Parathyroid adenoma (tissue), 2 donors: ENCODE results near the gene DDX27.
A peak's percentile ranks its signal among the peaks of the same experiment; 100 is the strongest.

ENCODE experiments used
- H2AFZ ChIP-seq: fragments of 300-600 bp; sonication (generic); one replicate; pipeline ENCODE4 v1.7.0; 2017; ENCODE audit warnings: antibody characterized with exemption, mild to moderate bottlenecking
- H3K27ac ChIP-seq: fragments of 300-600 bp; sonication (generic); one replicate; pipeline ENCODE4 v1.7.0; 2017
- H3K27me3 ChIP-seq: fragments of 300-600 bp; sonication (generic); one replicate; pipeline ENCODE4 v1.7.0; 2017; ENCODE audit warnings: low read length; ENCODE audit not compliant: control insufficient read depth, insufficient read depth
- H3K36me3 ChIP-seq: fragments of 300-600 bp; sonication (generic); one replicate; pipeline ENCODE4 v1.7.0; 2017; ENCODE audit warnings: low read length; ENCODE audit not compliant: control insufficient read depth, insufficient read depth
- H3K4me1 ChIP-seq: fragments of 300-600 bp; sonication (generic); one replicate; pipeline ENCODE4 v1.7.0; 2017; ENCODE audit warnings: control low read depth
- H3K4me2 ChIP-seq: fragments of 300-600 bp; sonication (generic); one replicate; pipeline ENCODE4 v1.7.0; 2017; ENCODE audit warnings: low read length
- H3K4me3 ChIP-seq: fragments of 300-600 bp; sonication (generic); one replicate; pipeline ENCODE4 v1.7.0; 2017; ENCODE audit warnings: low read depth, low read length
- H3K79me2 ChIP-seq: fragments of 300-600 bp; sonication (generic); one replicate; pipeline ENCODE4 v1.7.0; 2017; ENCODE audit warnings: control low read depth
- H3K9ac ChIP-seq: fragments of 300-600 bp; sonication (generic); one replicate; pipeline ENCODE4 v1.7.0; 2017; ENCODE audit warnings: mild to moderate bottlenecking
- H3K9me3 ChIP-seq: fragments of 300-600 bp; sonication (generic); one replicate; pipeline ENCODE4 v1.7.0; 2017; ENCODE audit warnings: low read length; ENCODE audit not compliant: control insufficient read depth
- TF ChIP-seq, protein P1 (sequence below): fragments of 300-600 bp; sonication (generic); IDR thresholded peaks from one replicate; pipeline ENCODE4 v1.7.0; 2017; ENCODE audit warnings: antibody characterized with exemption, mild to moderate bottlenecking
- donor health status: primary hyperparathyroidism.

The DDX27 gene

DNA sequence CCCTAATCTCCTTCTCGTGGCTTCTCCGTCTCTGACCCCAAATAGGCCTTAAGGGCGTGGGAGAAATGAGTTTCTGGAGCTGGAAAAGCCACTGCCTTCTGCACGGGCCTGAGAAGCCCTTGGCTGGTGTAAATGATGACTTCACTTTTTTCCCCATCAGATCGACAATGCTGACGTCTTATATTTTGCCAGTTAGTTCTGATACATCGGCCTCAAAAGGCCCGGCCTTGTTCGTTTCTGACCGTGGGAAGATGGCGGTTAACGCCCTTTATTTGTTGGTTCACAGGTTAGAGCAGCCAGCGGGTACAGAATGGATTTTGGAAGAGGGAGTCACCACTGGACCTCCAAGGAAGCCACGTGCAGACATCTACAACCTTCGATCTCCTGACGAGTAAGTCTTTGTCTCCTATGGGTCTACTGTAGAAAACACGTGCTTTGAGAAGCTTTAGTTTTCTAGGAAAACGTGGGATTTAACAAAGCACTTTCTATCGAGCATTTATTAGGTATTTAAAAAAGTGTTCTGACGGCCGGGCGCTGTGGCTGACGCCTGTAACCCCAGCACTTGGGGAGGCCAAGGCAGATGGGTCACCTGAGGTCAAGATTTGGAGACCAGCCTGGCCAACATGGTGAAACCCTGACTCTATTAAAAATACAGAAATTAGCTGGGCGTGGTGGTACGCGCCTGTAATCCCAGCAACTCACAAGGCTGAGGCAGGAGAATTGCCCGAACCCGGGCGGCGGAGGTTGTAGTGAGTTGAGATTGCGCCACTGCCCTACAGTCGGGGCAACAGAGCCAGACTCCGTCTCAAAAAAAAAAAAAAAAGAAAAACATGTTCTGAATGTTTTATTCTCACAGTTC is 59.8 kb downstream of the DDX27 start:
- Histone ChIP-seq H3K4me1 (peaks cover 13% of the 10 kb centered on the region), H3K4me3 (peak overlapping the region; percentile 83), H3K4me2 (peak overlapping the region; percentile 75), H2AFZ (peak overlapping the region; percentile 79), H3K36me3 (peaks cover 12% of the 10 kb centered on the region), H3K9me3 (peaks cover 3% of the 10 kb centered on the region), H3K9ac (peak overlapping the region; percentile 88), H3K27me3 (no peaks in the 10 kb centered on the region), H3K27ac (peak overlapping the region; percentile 91), H3K79me2 (peaks cover 52% of the 10 kb centered on the region)
- TF ChIP-seq, protein P1, sequence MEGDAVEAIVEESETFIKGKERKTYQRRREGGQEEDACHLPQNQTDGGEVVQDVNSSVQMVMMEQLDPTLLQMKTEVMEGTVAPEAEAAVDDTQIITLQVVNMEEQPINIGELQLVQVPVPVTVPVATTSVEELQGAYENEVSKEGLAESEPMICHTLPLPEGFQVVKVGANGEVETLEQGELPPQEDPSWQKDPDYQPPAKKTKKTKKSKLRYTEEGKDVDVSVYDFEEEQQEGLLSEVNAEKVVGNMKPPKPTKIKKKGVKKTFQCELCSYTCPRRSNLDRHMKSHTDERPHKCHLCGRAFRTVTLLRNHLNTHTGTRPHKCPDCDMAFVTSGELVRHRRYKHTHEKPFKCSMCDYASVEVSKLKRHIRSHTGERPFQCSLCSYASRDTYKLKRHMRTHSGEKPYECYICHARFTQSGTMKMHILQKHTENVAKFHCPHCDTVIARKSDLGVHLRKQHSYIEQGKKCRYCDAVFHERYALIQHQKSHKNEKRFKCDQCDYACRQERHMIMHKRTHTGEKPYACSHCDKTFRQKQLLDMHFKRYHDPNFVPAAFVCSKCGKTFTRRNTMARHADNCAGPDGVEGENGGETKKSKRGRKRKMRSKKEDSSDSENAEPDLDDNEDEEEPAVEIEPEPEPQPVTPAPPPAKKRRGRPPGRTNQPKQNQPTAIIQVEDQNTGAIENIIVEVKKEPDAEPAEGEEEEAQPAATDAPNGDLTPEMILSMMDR, result no peak

DNA sequence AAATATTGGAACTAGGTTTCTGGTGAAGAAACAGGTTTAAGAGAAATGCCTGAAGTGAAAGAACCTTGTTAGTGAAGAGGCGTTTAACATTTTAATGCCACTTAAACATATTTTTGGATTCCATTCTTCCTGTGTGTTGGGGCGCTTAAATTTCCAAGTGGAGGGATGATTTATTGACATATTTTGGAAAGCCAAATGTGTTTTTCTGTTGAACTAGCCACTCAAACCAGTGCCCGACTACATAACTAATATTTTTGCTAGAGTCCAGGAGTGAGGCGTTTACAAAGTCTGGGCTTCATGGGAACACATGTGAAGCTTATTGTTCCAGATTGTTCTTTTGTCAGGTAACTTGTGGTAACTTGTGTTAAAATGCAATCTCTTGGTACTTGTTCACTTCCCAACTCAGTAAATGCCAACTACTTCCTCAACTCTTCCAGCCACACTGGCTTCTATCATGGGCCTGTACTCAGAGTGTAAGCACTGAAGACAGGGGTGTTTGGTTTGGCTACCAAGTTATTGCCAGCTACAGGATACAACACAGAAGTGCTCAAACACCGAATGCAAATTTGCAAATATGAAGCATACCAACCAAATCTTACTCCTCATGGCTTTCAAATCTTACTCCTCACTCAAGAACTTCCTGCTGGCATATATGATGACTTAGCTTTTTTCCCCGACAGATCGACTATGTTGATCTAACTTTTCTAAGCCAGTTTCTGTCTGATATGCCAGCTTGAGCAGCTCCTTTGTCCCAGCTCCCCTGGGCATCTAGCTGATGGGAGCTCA is 60.7 kb downstream of the DDX27 start:
- Histone ChIP-seq H3K79me2 (peaks cover 54% of the 10 kb centered on the region), H2AFZ (no peak overlapping the region), H3K9ac (no peak overlapping the region), H3K4me2 (peak overlapping the region; percentile 5), H3K27me3 (no peaks in the 10 kb centered on the region), H3K4me3 (peak overlapping the region; percentile 83), H3K36me3 (peaks cover 12% of the 10 kb centered on the region), H3K27ac (no peak overlapping the region), H3K4me1 (peaks cover 13% of the 10 kb centered on the region), H3K9me3 (peaks cover 3% of the 10 kb centered on the region)
- TF ChIP-seq, protein P1, result no peak

DNA sequence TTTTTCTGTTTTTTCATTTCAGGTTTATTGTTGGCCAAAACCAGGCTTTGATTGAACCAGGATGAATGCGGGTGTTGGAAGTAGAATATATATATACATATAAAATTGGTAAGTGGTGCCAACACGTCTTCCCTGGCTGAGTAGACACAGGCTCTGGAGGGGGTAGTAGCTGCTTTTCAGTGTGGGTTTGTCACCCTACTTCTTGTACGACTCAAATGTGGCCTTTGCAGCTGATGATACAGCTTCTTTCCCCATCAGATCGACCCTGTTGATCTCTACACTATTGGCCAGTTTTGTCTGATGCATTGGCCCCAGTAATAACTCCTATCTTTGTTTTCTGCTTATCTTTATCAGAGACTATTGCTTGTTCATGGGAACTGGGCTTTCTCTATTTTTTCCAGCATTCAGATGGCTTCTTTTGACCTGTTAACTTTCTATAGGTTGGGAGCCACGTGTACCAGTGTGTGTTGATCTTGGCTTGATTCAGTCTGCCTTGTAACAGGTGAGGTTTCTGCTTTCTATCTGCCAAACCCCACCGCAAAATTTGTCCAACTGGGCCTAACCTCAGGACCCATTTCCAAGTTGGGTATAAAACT is 61.3 kb downstream of the DDX27 start:
- peaks cover 13% of the 10 kb centered on the region for H3K4me1 ChIP-seq
- H3K36me3 ChIP-seq, result peaks cover 12% of the 10 kb centered on the region

DNA sequence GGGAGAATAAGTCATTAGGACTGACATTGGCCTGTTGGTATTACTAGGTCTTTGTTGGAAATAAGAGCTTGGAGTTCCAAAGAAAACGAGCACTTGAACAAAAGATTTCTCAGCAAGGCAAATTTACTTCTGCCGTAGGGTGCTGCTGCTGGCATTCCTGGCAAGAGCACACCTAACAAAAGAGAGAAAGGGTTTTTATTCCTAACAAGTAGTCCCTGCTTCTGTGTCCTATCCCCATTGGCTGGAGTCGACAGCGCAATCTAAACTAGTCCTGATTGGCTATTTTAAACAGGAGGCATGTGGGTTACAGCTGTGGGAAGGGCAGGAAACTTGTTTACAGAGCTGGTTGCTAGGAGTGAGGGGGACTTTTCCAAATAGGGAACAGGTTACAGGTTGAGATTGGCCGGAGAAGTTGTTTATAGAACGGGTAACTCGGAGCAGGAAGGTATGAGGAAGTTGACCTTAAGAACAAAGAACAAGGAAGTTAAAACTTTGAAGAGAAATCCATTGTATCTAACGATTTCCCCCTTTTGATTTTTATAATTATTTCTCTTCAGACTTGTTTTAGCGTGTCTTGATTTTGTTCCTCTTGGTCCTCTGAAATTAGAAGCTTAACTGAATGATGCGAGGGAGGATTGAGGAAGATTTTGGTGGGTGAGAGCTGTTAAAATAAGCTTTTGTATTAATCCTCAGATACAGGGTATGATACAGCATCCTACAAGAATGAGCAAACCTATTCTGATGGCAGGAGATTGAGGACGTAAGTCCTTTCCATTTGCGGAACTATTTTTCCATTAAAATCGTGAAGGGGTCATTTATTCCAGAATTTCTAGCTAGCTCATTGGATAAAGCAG is 62.1 kb downstream of the DDX27 start:
- no peak overlapping the region for H3K4me3 ChIP-seq
- H3K79me2 ChIP-seq, result peaks cover 60% of the 10 kb centered on the region
- peaks cover 9% of the 10 kb centered on the region for H3K4me1 ChIP-seq
- H3K27me3 ChIP-seq, result no peaks in the 10 kb centered on the region
- no peak overlapping the region for H3K4me2 ChIP-seq
- H3K9me3 ChIP-seq, result peaks cover 3% of the 10 kb centered on the region
- H3K27ac ChIP-seq, result no peak overlapping the region
- H2AFZ ChIP-seq, result no peak overlapping the region
- peaks cover 12% of the 10 kb centered on the region for H3K36me3 ChIP-seq
- TF ChIP-seq, protein P1, result no peak
- no peak overlapping the region for H3K9ac ChIP-seq

More for the DNA sequence above, 61.3 kb downstream of the DDX27 start:
- Histone ChIP-seq H3K79me2 (peaks cover 55% of the 10 kb centered on the region), H3K9me3 (peaks cover 3% of the 10 kb centered on the region), H2AFZ (no peak overlapping the region), H3K9ac (no peak overlapping the region), H3K4me2 (peak overlapping the region; percentile 5), H3K4me3 (no peak overlapping the region), H3K27ac (no peak overlapping the region), H3K27me3 (no peaks in the 10 kb centered on the region)
- TF ChIP-seq, protein P1, result no peak
